ENCODE measurements around the gene CPZ.
"Not testable (repeated sequence)": the region's sequence is repeated elsewhere in the genome, so short reads cannot be mapped to it uniquely, and the experiment has no call there.

CPZ gene

GRCh38 chr4:8652181-8653078 is 59.9 kb downstream of the CPZ start:
- Histone ChIP-seq H3K9me2 (ENCODE audit: low read depth, low read length) (no peaks in the 10 kb centered on the region), H3K27me3 (ENCODE audit: insufficient read depth, low read length) (no peaks in the 10 kb centered on the region), H3K36me3 (ENCODE audit: insufficient read depth, low read length) (no peaks in the 10 kb centered on the region), H3K79me2 (ENCODE audit: insufficient read depth, low read length) (no peaks in the 10 kb centered on the region), H3K27ac (ENCODE audit: low read depth, low read length, poor library complexity, severe bottlenecking) (no peak overlapping the region), H3K9ac (ENCODE audit: low read length) (no peak overlapping the region), H2AFZ (ENCODE audit: low read length) (no peak overlapping the region), H3K9me3 (ENCODE audit: low read length) (no peaks in the 10 kb centered on the region), H3K4me3 (ENCODE audit: low read depth, low read length, poor library complexity, severe bottlenecking) (no peak overlapping the region), H3F3A (ENCODE audit: insufficient read depth, low read length) (no peaks in the 10 kb centered on the region), H3K4me2 (ENCODE audit: low read length) (no peak overlapping the region), H3K4me1 (ENCODE audit: insufficient read depth, low read length, severe bottlenecking) (no peaks in the 10 kb centered on the region), H4K20me1 (ENCODE audit: insufficient read depth, low read length) (no peaks in the 10 kb centered on the region)
- TF ChIP-seq EZH2 (IDR thresholded peaks at IDR 0.05; ENCODE audit: borderline replicate concordance, low read length) (no peak), CTCF (IDR thresholded peaks at IDR 0.05; ENCODE audit: low read length) (no peak)

GRCh38 chr4:8653326-8654000 is 60.9 kb downstream of the CPZ start:
- H3K4me1 ChIP-seq (ENCODE audit: insufficient read depth, low read length, severe bottlenecking), result no peaks in the 10 kb centered on the region
- H4K20me1 ChIP-seq (ENCODE audit: insufficient read depth, low read length), result no peaks in the 10 kb centered on the region
- no peaks in the 10 kb centered on the region for H3K9me3 ChIP-seq (ENCODE audit: low read length)
- H3F3A ChIP-seq (ENCODE audit: insufficient read depth, low read length), result no peaks in the 10 kb centered on the region
- no peak overlapping the region for H3K4me2 ChIP-seq (ENCODE audit: low read length)
- H3K79me2 ChIP-seq (ENCODE audit: insufficient read depth, low read length), result no peaks in the 10 kb centered on the region
- H3K27me3 ChIP-seq (ENCODE audit: insufficient read depth, low read length), result no peaks in the 10 kb centered on the region
- H3K27ac ChIP-seq (ENCODE audit: low read depth, low read length, poor library complexity, severe bottlenecking), result no peak overlapping the region
- no peak for TF ChIP-seq CTCF (IDR thresholded peaks at IDR 0.05; ENCODE audit: low read length)
- TF ChIP-seq EZH2 (IDR thresholded peaks at IDR 0.05; ENCODE audit: borderline replicate concordance, low read length), result no peak
- H3K9me2 ChIP-seq (ENCODE audit: low read depth, low read length), result no peaks in the 10 kb centered on the region
- no peaks in the 10 kb centered on the region for H3K36me3 ChIP-seq (ENCODE audit: insufficient read depth, low read length)
- H3K9ac ChIP-seq (ENCODE audit: low read length), result no peak overlapping the region
- no peak overlapping the region for H3K4me3 ChIP-seq (ENCODE audit: low read depth, low read length, poor library complexity, severe bottlenecking)
- no peak overlapping the region for H2AFZ ChIP-seq (ENCODE audit: low read length)

GRCh38 chr4:8654139-8654538 is 61.6 kb downstream of the CPZ start:
- not testable (repeated sequence) for H3K27ac ChIP-seq (ENCODE audit: low read depth, low read length, poor library complexity, severe bottlenecking); H3K9me3 ChIP-seq (ENCODE audit: low read length); H3K27me3 ChIP-seq (ENCODE audit: insufficient read depth, low read length); H3K4me2 ChIP-seq (ENCODE audit: low read length); H3K79me2 ChIP-seq (ENCODE audit: insufficient read depth, low read length); H3K9ac ChIP-seq (ENCODE audit: low read length); H3F3A ChIP-seq (ENCODE audit: insufficient read depth, low read length); H3K4me3 ChIP-seq (ENCODE audit: low read depth, low read length, poor library complexity, severe bottlenecking); H3K4me1 ChIP-seq (ENCODE audit: insufficient read depth, low read length, severe bottlenecking); H3K9me2 ChIP-seq (ENCODE audit: low read depth, low read length); H4K20me1 ChIP-seq (ENCODE audit: insufficient read depth, low read length); H3K36me3 ChIP-seq (ENCODE audit: insufficient read depth, low read length); H2AFZ ChIP-seq (ENCODE audit: low read length)

Measured in OCI-LY1 (cell line).